K562 (cell line): ENCODE results near the gene MYOM1. TPM values are rescaled to one million over a fixed set of nuclear protein-coding genes. Genes with fewer than 3 reads are reported as not detected.

Experiments used
- FOXA3 ChIP-seq, 2 experiments: fragments of 450-650 bp in 1 of 2; sonication (generic) in 1 of 2; formaldehyde crosslinking; IDR thresholded peaks in 1 of 2; conservative IDR thresholded peaks in 1 of 2; 2 replicates each; pipeline versions ENCODE4 v1.4.0 to v1.8.0; 2020 to 2022; ENCODE audit warnings: mild to moderate bottlenecking in 2 of 2, missing genetic modification reagents in 1 of 2
- GATAD2B ChIP-seq: fragments of 450-650 bp; IDR thresholded peaks from 2 replicates; pipeline ENCODE4 v1.6.1; 2017; ENCODE audit warnings: mild to moderate bottlenecking, borderline replicate concordance
- HBP1 ChIP-seq: fragments of 450-650 bp; formaldehyde crosslinking; IDR thresholded peaks from 2 replicates; pipeline ENCODE4 v1.4.0; 2022; ENCODE audit warnings: missing genetic modification characterization
- HDAC2 ChIP-seq: fragments of 450-650 bp; IDR thresholded peaks from 2 replicates; pipeline ENCODE4 v1.6.1; 2016; ENCODE audit warnings: mild to moderate bottlenecking
- KDM1A ChIP-seq, 2 experiments: fragments of 450-650 bp; IDR thresholded peaks; 2 replicates each; pipeline ENCODE4 v1.6.1; 2016; ENCODE audit warnings: mild to moderate bottlenecking in 2 of 2
- KDM5B ChIP-seq: fragments of 200-600 bp; sonication (generic); IDR thresholded peaks from 2 replicates; pipeline ENCODE4 v1.6.1; 2012; ENCODE audit warnings: low read depth, mild to moderate bottlenecking, moderate library complexity, low read length, control low read depth, inconsistent platforms; ENCODE audit not compliant: insufficient replicate concordance
- L3MBTL2 ChIP-seq: fragments of 450-650 bp; IDR thresholded peaks from 2 replicates; pipeline ENCODE4 v1.6.1; 2016; ENCODE audit warnings: mild to moderate bottlenecking, moderate library complexity
- MAZ ChIP-seq, 2 experiments: fragments of 450-650 bp in 1 of 2; sonication (generic) in 1 of 2; formaldehyde crosslinking; IDR thresholded peaks in 1 of 2; conservative IDR thresholded peaks in 1 of 2; 2 replicates each; pipeline versions ENCODE4 v1.4.0 to v1.5.0; 2020; ENCODE audit warnings: mild to moderate bottlenecking in 1 of 2, missing genetic modification reagents in 1 of 2
- MCM3 ChIP-seq: fragments of 450-650 bp; IDR thresholded peaks from 2 replicates; pipeline ENCODE4 v1.6.1; 2016
- NCOA2 ChIP-seq, 2 experiments: fragments of 450-650 bp; IDR thresholded peaks; 2 replicates each; pipeline ENCODE4 v1.6.1; 2018; ENCODE audit warnings: mild to moderate bottlenecking in 2 of 2, moderate library complexity in 1 of 2; ENCODE audit not compliant: partially characterized antibody in 2 of 2
- NFE2 ChIP-seq: IDR thresholded peaks from 2 replicates; pipeline ENCODE4 v1.6.1; 2014; ENCODE audit warnings: antibody characterized with exemption, low read depth
- NFYB ChIP-seq: IDR thresholded peaks from 2 replicates; pipeline ENCODE4 v1.6.1; 2011; ENCODE audit warnings: mild to moderate bottlenecking, moderate library complexity; ENCODE audit not compliant: insufficient read length; ENCODE audit errors: extremely low read depth
- POLR2A ChIP-seq: fragments of 450-650 bp; conservative IDR thresholded peaks from 2 replicates; pipeline ENCODE4 v1.6.1; 2016
- POLR2G ChIP-seq: fragments of 200-400 bp; formaldehyde crosslinking; IDR thresholded peaks from 2 replicates; pipeline ENCODE4 v1.6.1; 2017; ENCODE audit warnings: low read depth, mild to moderate bottlenecking, antibody characterized with exemption, low read length, moderate library complexity
- SLC30A9 ChIP-seq: fragments of 250-450 bp; sonication (Bioruptor Pico); IDR thresholded peaks from 2 replicates; pipeline ENCODE4 v1.8.0; 2022; ENCODE audit warnings: mild to moderate bottlenecking, moderate library complexity
- STAT5A ChIP-seq: IDR thresholded peaks from 2 replicates; pipeline ENCODE4 v1.6.1; 2012; ENCODE audit warnings: low read length, inconsistent platforms, borderline replicate concordance
- THRB ChIP-seq: fragments of 450-650 bp; formaldehyde crosslinking; conservative IDR thresholded peaks from 2 replicates; pipeline ENCODE4 v1.4.0; 2022; ENCODE audit warnings: mild to moderate bottlenecking, missing genetic modification characterization
- ZC3H4 ChIP-seq: sonication (generic); formaldehyde crosslinking; IDR thresholded peaks from 2 replicates; pipeline ENCODE4 v1.9.0; 2021; ENCODE audit warnings: missing genetic modification reagents, borderline replicate concordance
- ZFP36 ChIP-seq: fragments of 150-350 bp; IDR thresholded peaks from 2 replicates; pipeline ENCODE4 v1.6.1; 2018; ENCODE audit warnings: low read length, low read depth; ENCODE audit not compliant: partially characterized antibody
- ZNF316 ChIP-seq: fragments of 450-650 bp; IDR thresholded peaks from 2 replicates; pipeline ENCODE4 v1.6.1; 2016
- ZNF551 ChIP-seq: fragments of 250-450 bp; sonication (Bioruptor Pico); IDR thresholded peaks from 2 replicates; pipeline ENCODE4 v1.5.0; 2021; ENCODE audit warnings: mild to moderate bottlenecking, moderate library complexity
- ZNF583 ChIP-seq: fragments of 250-450 bp; sonication (Bioruptor Pico); IDR thresholded peaks from 2 replicates; pipeline ENCODE4 v1.4.0; 2020
- ZNF584 ChIP-seq: fragments of 200-800 bp; sonication (Bioruptor generic); IDR thresholded peaks from 2 replicates; pipeline ENCODE4 v1.6.1; 2016; ENCODE audit warnings: low read depth, mild to moderate bottlenecking, missing genetic modification characterization, missing compliant biosample characterization
- ZNF639 ChIP-seq, 2 experiments: fragments of 200-800 bp in 1 of 2; sonication (Bioruptor generic) in 1 of 2; sonication (generic) in 1 of 2; formaldehyde crosslinking in 1 of 2; IDR thresholded peaks in 1 of 2; conservative IDR thresholded peaks in 1 of 2; 2 replicates each; pipeline versions ENCODE4 v1.5.0 to v1.6.1; 2016 to 2020; ENCODE audit warnings: missing compliant biosample characterization in 1 of 2, missing genetic modification characterization in 1 of 2, missing genetic modification reagents in 1 of 2
- polyA plus RNA-seq, 8 experiments: library from polyadenylated mRNA; depleted of rRNA in 4 of 8; stranded (reverse) in 5 of 8; unstranded in 3 of 8; fragments of >200 nt; fragmentation: Nextera tagmentation in 2 of 8; fragmentation: Illumina TruSeq in 1 of 8; extraction: Ambion mirVana in 2 of 8; extraction: Trizol in 1 of 8; gene quantifications; 2 replicates each; pipeline versions ENCODE4 v1.2.1 to v1.2.3, GENCODE V29; 2011 to 2014; ENCODE audit warnings: inconsistent platforms in 1 of 8, missing spikeins in 1 of 8
- total RNA-seq, 7 experiments: library from RNA; depleted of rRNA in 6 of 7; stranded (reverse); fragments of >200 nt in 6 of 7; fragmentation: Illumina TruSeq in 2 of 7; extraction: Trizol in 2 of 7; gene quantifications; 2 replicates each; pipeline versions ENCODE4 v1.2.1 to v1.2.3, GENCODE V29; 2011 to 2021; ENCODE audit warnings: low replicate concordance in 1 of 7
- TF ChIP-seq, protein P1 (sequence below): fragments of 200-400 bp; formaldehyde crosslinking; IDR thresholded peaks from 2 replicates; pipeline ENCODE4 v1.6.1; 2017; ENCODE audit warnings: mild to moderate bottlenecking, low read depth, low read length, moderate library complexity

Gene MYOM1
- total and polyA plus RNA-seq, 9 of the 15 experiments (the other 6 are each of a cell fraction or from before 2014, with no cell fraction given), result 0.01 to 0.62 (median 0.25) TPM

GRCh38 chr18:3251963-3252277 is 32.2 kb upstream of the MYOM1 start (continued):
- no peak for TF ChIP-seq SLC30A9
- TF ChIP-seq STAT5A, result no peak
- TF ChIP-seq ZNF583 (CRISPR knock-in tag), result no peak
- TF ChIP-seq KDM1A (IDR thresholded peaks at IDR 0.05), result no peak
- no peak for TF ChIP-seq ZFP36
- peak; percentile 15; the same call in 1 of the 2 replicates for TF ChIP-seq ZNF551 (CRISPR knock-in tag)
- TF ChIP-seq MAZ (CRISPR knock-in tag; conservative IDR thresholded peaks at IDR 0.05 in 1 of 2, IDR thresholded peaks at IDR 0.05 in 1 of 2), result no peak
- TF ChIP-seq HBP1 (CRISPR knock-in tag), result 0 out of 2 replicates have a peak, but pooled peaks have one; percentile 49
- no peak for TF ChIP-seq NFYB
- TF ChIP-seq GATAD2B, result no peak
- no peak for TF ChIP-seq ZNF584 (CRISPR knock-in tag)
- TF ChIP-seq NFE2, result no peak
- TF ChIP-seq POLR2G, result peak; percentile 52; the same call in 1 of the 2 replicates
- TF ChIP-seq HDAC2, result no peak
- no peak for TF ChIP-seq MCM3
- TF ChIP-seq NCOA2 (IDR thresholded peaks at IDR 0.05; ENCODE audit: partially characterized antibody in 2 of 2), result no peak
- TF ChIP-seq THRB (CRISPR knock-in tag), result peak; percentile 80
- TF ChIP-seq ZC3H4, result no peak
- no peak for TF ChIP-seq FOXA3 (CRISPR knock-in tag; conservative IDR thresholded peaks at IDR 0.05 in 1 of 2, IDR thresholded peaks at IDR 0.05 in 1 of 2)
- TF ChIP-seq POLR2A, result peak; percentile 57
- peak; percentile 15 for TF ChIP-seq KDM5B
- TF ChIP-seq, protein P1, sequence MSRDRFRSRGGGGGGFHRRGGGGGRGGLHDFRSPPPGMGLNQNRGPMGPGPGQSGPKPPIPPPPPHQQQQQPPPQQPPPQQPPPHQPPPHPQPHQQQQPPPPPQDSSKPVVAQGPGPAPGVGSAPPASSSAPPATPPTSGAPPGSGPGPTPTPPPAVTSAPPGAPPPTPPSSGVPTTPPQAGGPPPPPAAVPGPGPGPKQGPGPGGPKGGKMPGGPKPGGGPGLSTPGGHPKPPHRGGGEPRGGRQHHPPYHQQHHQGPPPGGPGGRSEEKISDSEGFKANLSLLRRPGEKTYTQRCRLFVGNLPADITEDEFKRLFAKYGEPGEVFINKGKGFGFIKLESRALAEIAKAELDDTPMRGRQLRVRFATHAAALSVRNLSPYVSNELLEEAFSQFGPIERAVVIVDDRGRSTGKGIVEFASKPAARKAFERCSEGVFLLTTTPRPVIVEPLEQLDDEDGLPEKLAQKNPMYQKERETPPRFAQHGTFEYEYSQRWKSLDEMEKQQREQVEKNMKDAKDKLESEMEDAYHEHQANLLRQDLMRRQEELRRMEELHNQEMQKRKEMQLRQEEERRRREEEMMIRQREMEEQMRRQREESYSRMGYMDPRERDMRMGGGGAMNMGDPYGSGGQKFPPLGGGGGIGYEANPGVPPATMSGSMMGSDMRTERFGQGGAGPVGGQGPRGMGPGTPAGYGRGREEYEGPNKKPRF, result no peak
- no peak for TF ChIP-seq L3MBTL2
- no peak for TF ChIP-seq ZNF316
- TF ChIP-seq ZNF639 (CRISPR knock-in tag; conservative IDR thresholded peaks at IDR 0.05 in 1 of 2, IDR thresholded peaks at IDR 0.05 in 1 of 2), result no peak
